NCI-H460 (cell line): ENCODE data around the gene HSDL2. TPM values are rescaled to one million over a fixed set of nuclear protein-coding genes. Genes with fewer than 3 reads are reported as not detected.
"Not testable (repeated sequence)": the region's sequence is repeated elsewhere in the genome, so short reads cannot be mapped to it uniquely, and the experiment has no call there.

Experiments used
- DNase-seq: peaks from one replicate; pipeline ENCODE4 v3.0.0-alpha.2; 2016; ENCODE audit warnings: low read depth; ENCODE audit errors: extremely low read depth
- total RNA-seq: library from RNA; depleted of rRNA; stranded (reverse); fragments of >200 nt; shearing (Covaris generic); gene quantifications from 2 replicates; pipeline ENCODE4 v1.2.3, GENCODE V29; 2014

HSDL2 gene
- total RNA-seq, 1 experiment from 2014 or later, result 42.4 TPM

GRCh38 chr9:112393146-112393545 is 13.2 kb downstream of the HSDL2 start:
- DNase-seq, result not testable (repeated sequence)

GRCh38 chr9:112396416-112396815 is 16.5 kb downstream of the HSDL2 start:
- no peak for DNase-seq

GRCh38 chr9:112396872-112397271 is 17.0 kb downstream of the HSDL2 start:
- no peak for DNase-seq

- DNase-seq, result no peak
Observed at GRCh38 chr9:112401175-112401815, 21.4 kb downstream of the HSDL2 start.

GRCh38 chr9:112403614-112404201 is 23.8 kb downstream of the HSDL2 start:
- DNase-seq, result no peak

GRCh38 chr9:112404508-112404932 is 24.6 kb downstream of the HSDL2 start:
- no peak for DNase-seq

GRCh38 chr9:112408275-112408674 is 28.4 kb downstream of the HSDL2 start:
- DNase-seq, result no peak

- DNase-seq, result no peak
Observed at GRCh38 chr9:112408819-112409218, 28.9 kb downstream of the HSDL2 start.

GRCh38 chr9:112409758-112410157 is 29.9 kb downstream of the HSDL2 start:
- no peak for DNase-seq

- DNase-seq, result no peak
Observed at GRCh38 chr9:112411626-112412027, 31.7 kb downstream of the HSDL2 start.

GRCh38 chr9:112413728-112414127 is 33.8 kb downstream of the HSDL2 start:
- not testable (repeated sequence) for DNase-seq

- no peak for DNase-seq
Observed at GRCh38 chr9:112420208-112420607, 40.3 kb downstream of the HSDL2 start.

- DNase-seq, result no peak
Observed at GRCh38 chr9:112421771-112422222, 41.9 kb downstream of the HSDL2 start.

GRCh38 chr9:112422417-112423148 is 42.7 kb downstream of the HSDL2 start:
- no peak for DNase-seq

- no peak for DNase-seq
Observed at GRCh38 chr9:112430006-112430522, 50.2 kb downstream of the HSDL2 start.

- no peak for DNase-seq
Observed at GRCh38 chr9:112433499-112434392, 53.8 kb downstream of the HSDL2 start.

- DNase-seq, result no peak
Observed at GRCh38 chr9:112434487-112434886, 54.6 kb downstream of the HSDL2 start.

- no peak for DNase-seq
Observed at GRCh38 chr9:112437406-112437805, 57.5 kb downstream of the HSDL2 start.

GRCh38 chr9:112439171-112439570 is 59.3 kb downstream of the HSDL2 start:
- no peak for DNase-seq

GRCh38 chr9:112439825-112440224 is 59.9 kb downstream of the HSDL2 start:
- DNase-seq, result no peak

GRCh38 chr9:112443200-112443599 is 63.3 kb downstream of the HSDL2 start:
- DNase-seq, result peak; percentile 9
